ENCODE results near the gene BZW2.

DNA sequence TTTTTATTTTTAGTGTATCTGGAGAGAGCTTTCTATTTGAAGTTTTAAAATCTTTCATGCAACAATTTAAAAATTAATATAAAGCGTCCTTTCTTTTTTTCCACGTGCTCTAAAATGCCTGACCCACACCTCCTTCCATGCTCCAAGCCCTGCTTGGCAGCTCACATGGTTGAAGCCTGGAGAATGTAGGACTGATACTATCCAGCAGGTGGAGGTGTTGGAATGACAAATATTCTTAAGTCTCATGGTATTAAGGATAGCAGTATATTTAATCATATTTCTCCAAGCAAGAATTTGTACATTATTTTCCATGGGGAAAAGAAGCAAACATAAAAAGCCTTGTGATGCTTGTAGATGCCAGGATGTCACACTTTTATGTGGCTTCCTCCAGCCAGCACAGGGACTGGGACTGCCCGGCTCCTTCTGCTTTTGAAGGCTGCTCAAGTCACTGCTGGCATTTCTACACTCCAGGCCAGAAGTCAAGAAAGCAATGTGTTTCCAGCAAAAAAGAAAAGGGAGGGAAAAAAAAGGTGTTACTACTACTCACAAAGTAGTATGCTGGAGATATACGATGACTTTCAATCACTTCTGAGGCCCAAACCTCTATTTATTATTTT, 49.7 kb downstream of the BZW2 start:
- TF ChIP-seq, protein P1, sequence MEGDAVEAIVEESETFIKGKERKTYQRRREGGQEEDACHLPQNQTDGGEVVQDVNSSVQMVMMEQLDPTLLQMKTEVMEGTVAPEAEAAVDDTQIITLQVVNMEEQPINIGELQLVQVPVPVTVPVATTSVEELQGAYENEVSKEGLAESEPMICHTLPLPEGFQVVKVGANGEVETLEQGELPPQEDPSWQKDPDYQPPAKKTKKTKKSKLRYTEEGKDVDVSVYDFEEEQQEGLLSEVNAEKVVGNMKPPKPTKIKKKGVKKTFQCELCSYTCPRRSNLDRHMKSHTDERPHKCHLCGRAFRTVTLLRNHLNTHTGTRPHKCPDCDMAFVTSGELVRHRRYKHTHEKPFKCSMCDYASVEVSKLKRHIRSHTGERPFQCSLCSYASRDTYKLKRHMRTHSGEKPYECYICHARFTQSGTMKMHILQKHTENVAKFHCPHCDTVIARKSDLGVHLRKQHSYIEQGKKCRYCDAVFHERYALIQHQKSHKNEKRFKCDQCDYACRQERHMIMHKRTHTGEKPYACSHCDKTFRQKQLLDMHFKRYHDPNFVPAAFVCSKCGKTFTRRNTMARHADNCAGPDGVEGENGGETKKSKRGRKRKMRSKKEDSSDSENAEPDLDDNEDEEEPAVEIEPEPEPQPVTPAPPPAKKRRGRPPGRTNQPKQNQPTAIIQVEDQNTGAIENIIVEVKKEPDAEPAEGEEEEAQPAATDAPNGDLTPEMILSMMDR (IDR thresholded peaks at IDR 0.05): peak in 5 of 7 experiments; percentile 26 to 68 (median 56)
- TF ChIP-seq POLR2A (IDR thresholded peaks at IDR 0.05) (no peak), EP300 (IDR thresholded peaks at IDR 0.05) (no peak), POLR2AphosphoS5 (IDR thresholded peaks at IDR 0.05) (no peak)

All from stomach (tissue), 4 donors.